Upper lobe of left lung (tissue), 6 donors: ENCODE measurements around the gene TUBG2. TPM values are rescaled to one million over a fixed set of nuclear protein-coding genes. Genes with fewer than 3 reads are reported as not detected.

ENCODE experiments used
- ATAC-seq, 2 donors: fragments of 200-7000 bp; cut with Tn5 transposase; one replicate each; pipeline ENCODE4 v1.9.1; 2022; ENCODE audit warnings: mild to moderate bottlenecking in 2 of 2, moderate library complexity in 2 of 2; ENCODE audit not compliant: low FRiP score in 2 of 2
- DNase-seq, 2 donors: peaks; one replicate each; pipeline ENCODE4 v3.0.0-alpha.2; 2019 to 2020
- H3K27ac ChIP-seq, 4 donors: fragments of 200-600 bp; sonication (generic); one replicate each; pipeline ENCODE4 v1.5.1; 2016 to 2019
- H3K27me3 ChIP-seq, 4 donors: fragments of 200-600 bp; sonication (generic); one replicate each; pipeline ENCODE4 v1.5.1; 2017 to 2019
- H3K36me3 ChIP-seq, 4 donors: fragments of 200-600 bp; sonication (generic); one replicate each; pipeline ENCODE4 v1.5.1; 2016 to 2019
- H3K4me1 ChIP-seq, 4 donors: fragments of 200-600 bp; sonication (generic); one replicate each; pipeline ENCODE4 v1.5.1; 2018 to 2019
- H3K4me3 ChIP-seq, 4 donors: fragments of 200-600 bp; sonication (generic); one replicate each; pipeline ENCODE4 v1.5.1; 2017 to 2019; ENCODE audit warnings: mild to moderate bottlenecking in 2 of 4, moderate library complexity in 1 of 4
- H3K9me3 ChIP-seq, 4 donors: fragments of 200-600 bp; sonication (generic); one replicate each; pipeline ENCODE4 v1.5.1; 2018 to 2019
- CTCF ChIP-seq, 6 experiments: fragments of 450-650 bp in 4 of 6; fragments of 200-600 bp in 2 of 6; sonication (generic) in 2 of 6; IDR thresholded peaks; one replicate each; pipeline ENCODE4 v1.5.1; 2016 to 2019; ENCODE audit warnings: antibody characterized with exemption in 6 of 6
- EP300 ChIP-seq, 4 donors: sonication (generic); formaldehyde crosslinking; IDR thresholded peaks; one replicate each; pipeline ENCODE4 v1.5.1; 2017; ENCODE audit warnings: antibody characterized with exemption in 4 of 4, control low read depth in 2 of 4
- POLR2A ChIP-seq, 4 donors: fragments of 450-650 bp; IDR thresholded peaks; one replicate each; pipeline ENCODE4 v1.5.1; 2016 to 2017; ENCODE audit warnings: antibody characterized with exemption in 4 of 4, mild to moderate bottlenecking in 2 of 4
- POLR2AphosphoS5 ChIP-seq, 2 donors: sonication (generic); formaldehyde crosslinking; IDR thresholded peaks; one replicate each; pipeline ENCODE4 v1.5.1; 2017; ENCODE audit warnings: antibody characterized with exemption in 2 of 2
- WGBS, 2 donors: methylation state at CpG; one replicate each; pipeline ENCODE4 v1.1.5; 2017 to 2018; 5-methylcytosine and 5-hydroxymethylcytosine counted together
- total RNA-seq, 6 donors: library from RNA; depleted of rRNA in 4 of 6; stranded (reverse); fragments of >200 nt in 4 of 6; gene quantifications; one replicate each; pipeline versions ENCODE4 v1.1.0 to v1.2.1, GENCODE V29; 2016 to 2021
- donor health status: DM: no; HTN: no; CAD: no; lungs with moderate emphysema.
- donor health status: DM: no; HTN: yes; CAD: no; lungs with severe emphysema.

Gene TUBG2
- total RNA-seq, 6 donors from 2014 or later: 12.4 to 104 (median 15.2) TPM

GRCh38 chr17:42673885-42674754 lies 15.0 kb downstream of the TUBG2 start:
- Histone ChIP-seq H3K36me3 (peaks cover 11 to 43% (median 35%) of the 10 kb centered on the region in 4 donors), H3K4me3 (peak overlapping the region; percentile 5 to 92 (median 85)), H3K27ac (peak overlapping the region; percentile 81 to 98 (median 90)), H3K4me1 (peaks cover 50 to 74% (median 53%) of the 10 kb centered on the region in 4 donors), H3K27me3 (peaks cover 0 to 6% (median 1%) of the 10 kb centered on the region in 4 donors), H3K9me3 (no peaks in the 10 kb centered on the region)
- TF ChIP-seq POLR2A (IDR thresholded peaks at IDR 0.05): no peak
- peak in 1 of 4 donors; percentile 36 for TF ChIP-seq EP300 (IDR thresholded peaks at IDR 0.05)
- TF ChIP-seq CTCF (IDR thresholded peaks at IDR 0.05): peak in 5 of 6 experiments; percentile 9 to 65 (median 35)
- TF ChIP-seq POLR2AphosphoS5 (IDR thresholded peaks at IDR 0.05): peak in 1 of 2 donors; percentile 23
- 10 to 33% methylated on average over 1 to 27 of the region's 32 CpGs for WGBS, 2 donors
- peak in 1 of 2 donors; percentile 90 for DNase-seq
- ATAC-seq: peak in 1 of 2 donors; percentile 4

DNA sequence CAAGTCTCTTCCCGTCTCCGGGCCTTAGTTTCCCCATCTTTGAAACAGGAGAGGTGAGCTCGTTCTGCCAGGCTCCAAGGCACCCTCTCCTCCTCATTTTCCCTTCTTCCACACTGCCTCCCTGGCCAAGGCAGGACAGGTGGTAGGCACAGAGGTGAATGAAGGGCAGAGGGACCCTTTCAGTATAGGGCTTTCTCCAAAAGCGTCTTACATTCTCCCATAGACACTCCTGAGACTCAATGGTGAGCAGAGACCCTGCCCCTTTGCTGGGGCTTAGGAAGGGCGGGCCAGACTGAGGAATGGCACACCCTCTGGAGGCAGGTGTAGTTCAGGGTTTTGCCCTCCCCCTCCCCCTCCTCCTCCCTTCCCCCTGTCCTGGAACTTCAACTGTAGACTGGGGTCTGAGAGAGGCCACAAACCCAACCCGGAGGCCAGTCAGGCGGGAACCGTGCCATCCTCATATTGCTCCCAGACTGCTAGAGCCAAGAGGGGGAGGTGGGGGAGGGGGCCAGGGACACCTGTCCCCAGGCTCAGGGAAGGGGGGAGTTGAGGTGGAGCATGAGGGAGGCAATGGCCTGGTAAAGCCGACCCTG lies 15.8 kb downstream of the TUBG2 start:
- peak overlapping the region; percentile 81 to 98 (median 90) for H3K27ac ChIP-seq

DNA sequence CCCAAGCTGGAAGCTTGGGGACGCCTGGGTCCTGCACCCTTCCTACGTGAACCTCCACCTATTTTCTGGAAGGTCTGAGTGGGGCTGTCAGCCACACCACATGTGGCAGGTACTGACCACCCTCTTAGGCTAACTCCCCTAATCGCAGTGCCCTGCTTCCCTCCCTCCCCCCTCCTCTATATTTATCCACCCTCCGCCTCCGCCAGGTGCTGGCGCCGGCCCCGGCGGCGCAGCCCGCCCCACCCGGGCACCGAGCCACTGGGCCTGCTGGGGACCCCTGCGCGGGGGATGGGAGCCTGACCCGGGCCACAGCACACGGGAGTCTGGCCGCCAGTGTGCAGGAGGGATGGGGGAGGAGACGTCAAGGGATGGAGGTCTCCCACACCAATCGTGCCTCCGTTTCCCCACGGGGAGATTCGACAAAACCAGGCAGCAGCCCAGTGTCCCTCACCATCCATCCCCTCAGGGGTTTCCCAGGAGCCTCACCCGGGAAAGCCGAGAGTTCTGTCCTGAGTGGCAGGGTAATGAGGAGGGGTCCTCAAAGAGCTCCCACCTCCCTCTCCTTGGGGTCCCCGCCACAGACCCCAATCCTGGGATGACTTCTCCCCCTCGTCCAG lies 16.4 kb downstream of the TUBG2 start:
- peak in 1 of 2 donors; percentile 88 for DNase-seq
- H3K36me3 ChIP-seq: peaks cover 1 to 32% (median 23%) of the 10 kb centered on the region in 4 donors
- H3K9me3 ChIP-seq: no peaks in the 10 kb centered on the region
- 2% methylated on average over 22 of the region's 27 CpGs; no CpG with 5 or more reads in 1 of the 2 donors for WGBS, 2 donors
- H3K27ac ChIP-seq: peak overlapping the region; percentile 81 to 98 (median 90)
- ATAC-seq: no peak
- H3K27me3 ChIP-seq: peaks cover 0 to 6% (median 1%) of the 10 kb centered on the region in 4 donors
- TF ChIP-seq EP300 (IDR thresholded peaks at IDR 0.05) (no peak), POLR2AphosphoS5 (IDR thresholded peaks at IDR 0.05) (no peak), CTCF (IDR thresholded peaks at IDR 0.05) (no peak), POLR2A (IDR thresholded peaks at IDR 0.05) (no peak)
- peaks cover 54 to 75% (median 61%) of the 10 kb centered on the region in 4 donors for H3K4me1 ChIP-seq
- peak overlapping the region; percentile 81 to 92 (median 85) for H3K4me3 ChIP-seq

More for the DNA sequence above, 15.8 kb downstream of the TUBG2 start:
- DNase-seq: no peak
- H3K36me3 ChIP-seq: peaks cover 4 to 36% (median 28%) of the 10 kb centered on the region in 4 donors
- WGBS, 2 donors: 20 to 31% methylated on average over 8 to 9 of the region's 9 CpGs
- no peak for ATAC-seq
- no peak for TF ChIP-seq POLR2AphosphoS5 (IDR thresholded peaks at IDR 0.05)
- TF ChIP-seq CTCF (IDR thresholded peaks at IDR 0.05): no peak
- TF ChIP-seq EP300 (IDR thresholded peaks at IDR 0.05): no peak
- no peak for TF ChIP-seq POLR2A (IDR thresholded peaks at IDR 0.05)
- H3K4me3 ChIP-seq: peak overlapping the region; percentile 81 to 92 (median 85)
- H3K9me3 ChIP-seq: no peaks in the 10 kb centered on the region
- peaks cover 0 to 6% (median 1%) of the 10 kb centered on the region in 4 donors for H3K27me3 ChIP-seq
- H3K4me1 ChIP-seq: peaks cover 50 to 75% (median 56%) of the 10 kb centered on the region in 4 donors

- Histone ChIP-seq H3K9me3 (no peaks in the 10 kb centered on the region), H3K27ac (peak overlapping the region; percentile 81 to 98 (median 90)), H3K4me3 (peak overlapping the region; percentile 81 to 92 (median 85)), H3K27me3 (peaks cover 0 to 6% (median 1%) of the 10 kb centered on the region in 4 donors), H3K36me3 (peaks cover 0 to 27% (median 18%) of the 10 kb centered on the region in 4 donors), H3K4me1 (peaks cover 56 to 75% (median 60%) of the 10 kb centered on the region in 4 donors)
- 1% methylated on average over 31 of the region's 43 CpGs; no CpG with 5 or more reads in 1 of the 2 donors for WGBS, 2 donors
- ATAC-seq: no peak
- TF ChIP-seq CTCF (IDR thresholded peaks at IDR 0.05): peak in 1 of 6 experiments; percentile 20
- no peak for TF ChIP-seq EP300 (IDR thresholded peaks at IDR 0.05)
- peak in 1 of 2 donors; percentile 27 for TF ChIP-seq POLR2AphosphoS5 (IDR thresholded peaks at IDR 0.05)
- TF ChIP-seq POLR2A (IDR thresholded peaks at IDR 0.05): peak in 1 of 4 donors; percentile 58
- DNase-seq: peak in 1 of 2 donors; percentile 92
These were observed 16.9 kb downstream of the TUBG2 start for GRCh38 chr17:42675965-42676423.
